Measurements from ENCODE around the gene TK2.
"Not testable (repeated sequence)": the region's sequence is repeated elsewhere in the genome, so short reads cannot be mapped to it uniquely, and the experiment has no call there.

Gene TK2

GRCh38 chr16:66503612-66504011, 46.3 kb downstream of the TK2 start:
- Histone ChIP-seq H3K36me3 (ENCODE audit: control insufficient read depth in 1 of 2, insufficient read depth in 2 of 2, low read length in 2 of 2) (no peaks in the 10 kb centered on the region), H3K4me3 (ENCODE audit: low read depth in 1 of 2, low read length in 2 of 2) (no peak overlapping the region), H3K4me1 (ENCODE audit: control insufficient read depth in 1 of 2, insufficient read depth in 2 of 2, low read length in 2 of 2) (peaks cover 0 to 5% of the 10 kb centered on the region in 2 donors), H3K27ac (ENCODE audit: low read depth, low read length) (no peak overlapping the region), H3K27me3 (ENCODE audit: control insufficient read depth in 1 of 2, insufficient read depth in 2 of 2, low read length in 2 of 2) (no peaks in the 10 kb centered on the region), H3K9me3 (ENCODE audit: control insufficient read depth in 1 of 2, low read length in 2 of 2) (no peaks in the 10 kb centered on the region), H3K9ac (ENCODE audit: low read depth in 1 of 2, low read length in 2 of 2) (no peak overlapping the region)

GRCh38 chr16:66503030-66503429, 46.9 kb downstream of the TK2 start:
- Histone ChIP-seq H3K9me3 (ENCODE audit: control insufficient read depth in 1 of 2, low read length in 2 of 2) (no peaks in the 10 kb centered on the region), H3K4me3 (ENCODE audit: low read depth in 1 of 2, low read length in 2 of 2) (no peak overlapping the region), H3K36me3 (ENCODE audit: control insufficient read depth in 1 of 2, insufficient read depth in 2 of 2, low read length in 2 of 2) (no peaks in the 10 kb centered on the region), H3K9ac (ENCODE audit: low read depth in 1 of 2, low read length in 2 of 2) (no peak overlapping the region), H3K4me1 (ENCODE audit: control insufficient read depth in 1 of 2, insufficient read depth in 2 of 2, low read length in 2 of 2) (no peaks in the 10 kb centered on the region), H3K27me3 (ENCODE audit: control insufficient read depth in 1 of 2, insufficient read depth in 2 of 2, low read length in 2 of 2) (no peaks in the 10 kb centered on the region), H3K27ac (ENCODE audit: low read depth, low read length) (no peak overlapping the region)

GRCh38 chr16:66502020-66502913, 47.7 kb downstream of the TK2 start:
- Histone ChIP-seq H3K9me3 (ENCODE audit: control insufficient read depth in 1 of 2, low read length in 2 of 2) (no peaks in the 10 kb centered on the region), H3K4me1 (ENCODE audit: control insufficient read depth in 1 of 2, insufficient read depth in 2 of 2, low read length in 2 of 2) (no peaks in the 10 kb centered on the region), H3K9ac (ENCODE audit: low read depth in 1 of 2, low read length in 2 of 2) (no peak overlapping the region), H3K36me3 (ENCODE audit: control insufficient read depth in 1 of 2, insufficient read depth in 2 of 2, low read length in 2 of 2) (no peaks in the 10 kb centered on the region), H3K4me3 (ENCODE audit: low read depth in 1 of 2, low read length in 2 of 2) (no peak overlapping the region), H3K27me3 (ENCODE audit: control insufficient read depth in 1 of 2, insufficient read depth in 2 of 2, low read length in 2 of 2) (no peaks in the 10 kb centered on the region), H3K27ac (ENCODE audit: low read depth, low read length) (no peak overlapping the region)

- not testable (repeated sequence) for H3K9me3 ChIP-seq (ENCODE audit: control insufficient read depth in 1 of 2, low read length in 2 of 2); H3K27ac ChIP-seq (ENCODE audit: low read depth, low read length); H3K36me3 ChIP-seq (ENCODE audit: control insufficient read depth in 1 of 2, insufficient read depth in 2 of 2, low read length in 2 of 2); H3K4me3 ChIP-seq (ENCODE audit: low read depth in 1 of 2, low read length in 2 of 2); H3K27me3 ChIP-seq (ENCODE audit: control insufficient read depth in 1 of 2, insufficient read depth in 2 of 2, low read length in 2 of 2); H3K9ac ChIP-seq (ENCODE audit: low read depth in 1 of 2, low read length in 2 of 2); H3K4me1 ChIP-seq (ENCODE audit: control insufficient read depth in 1 of 2, insufficient read depth in 2 of 2, low read length in 2 of 2)
Observed at GRCh38 chr16:66501563-66501962, 48.4 kb downstream of the TK2 start.

GRCh38 chr16:66497921-66498320, 52.0 kb downstream of the TK2 start:
- not testable (repeated sequence) for H3K27ac ChIP-seq (ENCODE audit: low read depth, low read length); H3K9me3 ChIP-seq (ENCODE audit: control insufficient read depth in 1 of 2, low read length in 2 of 2); H3K27me3 ChIP-seq (ENCODE audit: control insufficient read depth in 1 of 2, insufficient read depth in 2 of 2, low read length in 2 of 2); H3K36me3 ChIP-seq (ENCODE audit: control insufficient read depth in 1 of 2, insufficient read depth in 2 of 2, low read length in 2 of 2); H3K4me3 ChIP-seq (ENCODE audit: low read depth in 1 of 2, low read length in 2 of 2); H3K4me1 ChIP-seq (ENCODE audit: control insufficient read depth in 1 of 2, insufficient read depth in 2 of 2, low read length in 2 of 2); H3K9ac ChIP-seq (ENCODE audit: low read depth in 1 of 2, low read length in 2 of 2)

GRCh38 chr16:66496226-66496625, 53.7 kb downstream of the TK2 start:
- not testable (repeated sequence) for H3K4me3 ChIP-seq (ENCODE audit: low read depth in 1 of 2, low read length in 2 of 2); H3K9me3 ChIP-seq (ENCODE audit: control insufficient read depth in 1 of 2, low read length in 2 of 2); H3K4me1 ChIP-seq (ENCODE audit: control insufficient read depth in 1 of 2, insufficient read depth in 2 of 2, low read length in 2 of 2); H3K27ac ChIP-seq (ENCODE audit: low read depth, low read length); H3K9ac ChIP-seq (ENCODE audit: low read depth in 1 of 2, low read length in 2 of 2); H3K27me3 ChIP-seq (ENCODE audit: control insufficient read depth in 1 of 2, insufficient read depth in 2 of 2, low read length in 2 of 2); H3K36me3 ChIP-seq (ENCODE audit: control insufficient read depth in 1 of 2, insufficient read depth in 2 of 2, low read length in 2 of 2)

GRCh38 chr16:66495440-66495839, 54.5 kb downstream of the TK2 start:
- H3K9me3 ChIP-seq (ENCODE audit: control insufficient read depth in 1 of 2, low read length in 2 of 2): no peaks in the 10 kb centered on the region
- no peaks in the 10 kb centered on the region for H3K27me3 ChIP-seq (ENCODE audit: control insufficient read depth in 1 of 2, insufficient read depth in 2 of 2, low read length in 2 of 2)
- H3K36me3 ChIP-seq (ENCODE audit: control insufficient read depth in 1 of 2, insufficient read depth in 2 of 2, low read length in 2 of 2): no peaks in the 10 kb centered on the region
- H3K27ac ChIP-seq (ENCODE audit: low read depth, low read length): no peak overlapping the region
- H3K9ac ChIP-seq (ENCODE audit: low read depth in 1 of 2, low read length in 2 of 2): no peak overlapping the region
- H3K4me1 ChIP-seq (ENCODE audit: control insufficient read depth in 1 of 2, insufficient read depth in 2 of 2, low read length in 2 of 2): no peaks in the 10 kb centered on the region
- H3K4me3 ChIP-seq (ENCODE audit: low read depth in 1 of 2, low read length in 2 of 2): no peak overlapping the region

- Histone ChIP-seq H3K36me3 (ENCODE audit: control insufficient read depth in 1 of 2, insufficient read depth in 2 of 2, low read length in 2 of 2) (no peaks in the 10 kb centered on the region), H3K27ac (ENCODE audit: low read depth, low read length) (no peak overlapping the region), H3K9ac (ENCODE audit: low read depth in 1 of 2, low read length in 2 of 2) (no peak overlapping the region), H3K27me3 (ENCODE audit: control insufficient read depth in 1 of 2, insufficient read depth in 2 of 2, low read length in 2 of 2) (no peaks in the 10 kb centered on the region), H3K4me1 (ENCODE audit: control insufficient read depth in 1 of 2, insufficient read depth in 2 of 2, low read length in 2 of 2) (no peaks in the 10 kb centered on the region), H3K9me3 (ENCODE audit: control insufficient read depth in 1 of 2, low read length in 2 of 2) (no peaks in the 10 kb centered on the region), H3K4me3 (ENCODE audit: low read depth in 1 of 2, low read length in 2 of 2) (no peak overlapping the region)
Observed at GRCh38 chr16:66494916-66495315, 55.0 kb downstream of the TK2 start.

GRCh38 chr16:66493490-66494401, 56.2 kb downstream of the TK2 start:
- H3K9me3 ChIP-seq (ENCODE audit: control insufficient read depth in 1 of 2, low read length in 2 of 2): no peaks in the 10 kb centered on the region
- no peaks in the 10 kb centered on the region for H3K4me1 ChIP-seq (ENCODE audit: control insufficient read depth in 1 of 2, insufficient read depth in 2 of 2, low read length in 2 of 2)

GRCh38 chr16:66491716-66492064, 58.2 kb downstream of the TK2 start:
- Histone ChIP-seq H3K9me3 (ENCODE audit: control insufficient read depth in 1 of 2, low read length in 2 of 2) (no peaks in the 10 kb centered on the region), H3K27ac (ENCODE audit: low read depth, low read length) (no peak overlapping the region), H3K27me3 (ENCODE audit: control insufficient read depth in 1 of 2, insufficient read depth in 2 of 2, low read length in 2 of 2) (no peaks in the 10 kb centered on the region), H3K4me3 (ENCODE audit: low read depth in 1 of 2, low read length in 2 of 2) (no peak overlapping the region), H3K36me3 (ENCODE audit: control insufficient read depth in 1 of 2, insufficient read depth in 2 of 2, low read length in 2 of 2) (no peaks in the 10 kb centered on the region), H3K9ac (ENCODE audit: low read depth in 1 of 2, low read length in 2 of 2) (no peak overlapping the region), H3K4me1 (ENCODE audit: control insufficient read depth in 1 of 2, insufficient read depth in 2 of 2, low read length in 2 of 2) (no peaks in the 10 kb centered on the region)

More at GRCh38 chr16:66493490-66494401, 56.2 kb downstream of the TK2 start:
- no peak overlapping the region for H3K27ac ChIP-seq (ENCODE audit: low read depth, low read length)
- no peak overlapping the region for H3K9ac ChIP-seq (ENCODE audit: low read depth in 1 of 2, low read length in 2 of 2)
- H3K36me3 ChIP-seq (ENCODE audit: control insufficient read depth in 1 of 2, insufficient read depth in 2 of 2, low read length in 2 of 2): no peaks in the 10 kb centered on the region
- H3K4me3 ChIP-seq (ENCODE audit: low read depth in 1 of 2, low read length in 2 of 2): no peak overlapping the region
- no peaks in the 10 kb centered on the region for H3K27me3 ChIP-seq (ENCODE audit: control insufficient read depth in 1 of 2, insufficient read depth in 2 of 2, low read length in 2 of 2)
